ENCODE measurements around the gene TMEM132C. TPM values are rescaled to one million over a fixed set of nuclear protein-coding genes. Genes with fewer than 3 reads are reported as not detected.

Gene TMEM132C
- total RNA-seq, 1 experiment from 2014 or later, result not detected

DNA sequence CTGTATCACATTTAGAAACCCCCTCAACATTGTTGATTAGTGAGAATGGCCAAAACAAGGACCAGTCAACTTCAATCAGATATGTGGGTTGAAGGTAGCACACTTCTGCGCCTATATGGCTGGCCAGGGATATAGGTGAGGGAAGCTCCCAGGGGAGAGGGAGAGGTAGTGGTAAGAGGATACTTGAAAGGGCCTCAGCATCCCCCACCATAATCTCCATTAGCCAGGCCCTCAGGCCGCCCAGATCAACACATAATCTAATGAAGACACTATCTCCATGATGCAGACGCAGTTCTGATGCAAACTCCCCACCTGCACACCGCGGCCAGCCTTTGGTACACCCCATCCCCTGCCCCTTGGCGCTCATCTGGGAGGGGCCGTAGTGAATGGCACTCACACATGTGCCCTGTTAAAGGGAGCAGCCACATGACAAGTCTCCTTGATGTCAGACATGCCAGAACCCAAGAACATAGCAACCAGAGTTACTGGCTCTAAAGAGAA is 158.0 kb downstream of the TMEM132C start:
- TF ChIP-seq, protein P1, sequence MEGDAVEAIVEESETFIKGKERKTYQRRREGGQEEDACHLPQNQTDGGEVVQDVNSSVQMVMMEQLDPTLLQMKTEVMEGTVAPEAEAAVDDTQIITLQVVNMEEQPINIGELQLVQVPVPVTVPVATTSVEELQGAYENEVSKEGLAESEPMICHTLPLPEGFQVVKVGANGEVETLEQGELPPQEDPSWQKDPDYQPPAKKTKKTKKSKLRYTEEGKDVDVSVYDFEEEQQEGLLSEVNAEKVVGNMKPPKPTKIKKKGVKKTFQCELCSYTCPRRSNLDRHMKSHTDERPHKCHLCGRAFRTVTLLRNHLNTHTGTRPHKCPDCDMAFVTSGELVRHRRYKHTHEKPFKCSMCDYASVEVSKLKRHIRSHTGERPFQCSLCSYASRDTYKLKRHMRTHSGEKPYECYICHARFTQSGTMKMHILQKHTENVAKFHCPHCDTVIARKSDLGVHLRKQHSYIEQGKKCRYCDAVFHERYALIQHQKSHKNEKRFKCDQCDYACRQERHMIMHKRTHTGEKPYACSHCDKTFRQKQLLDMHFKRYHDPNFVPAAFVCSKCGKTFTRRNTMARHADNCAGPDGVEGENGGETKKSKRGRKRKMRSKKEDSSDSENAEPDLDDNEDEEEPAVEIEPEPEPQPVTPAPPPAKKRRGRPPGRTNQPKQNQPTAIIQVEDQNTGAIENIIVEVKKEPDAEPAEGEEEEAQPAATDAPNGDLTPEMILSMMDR (IDR thresholded peaks at IDR 0.05; ENCODE audit: unreplicated experiment), result no peak
- intact Hi-C loops (cut with micrococcal nuclease), result no loop called here
- no peaks in the 10 kb centered on the region for H3K4me1 Mint-ChIP-seq (ENCODE audit: insufficient read depth, unreplicated experiment)
- H3K36me3 Mint-ChIP-seq (ENCODE audit: insufficient read depth, unreplicated experiment), result no peaks in the 10 kb centered on the region
- no TSS peak for BruUV-seq (replicated peaks)
- ChIA-PET POLR2A (no interaction called here), CTCF (no interaction called here)
- no peak overlapping the region for H3K27ac Mint-ChIP-seq (ENCODE audit: low read depth, unreplicated experiment)
- no peak for DNase-seq (ENCODE audit: unreplicated experiment)
- peaks cover 33% of the 10 kb centered on the region for H3K9me3 Mint-ChIP-seq (ENCODE audit: unreplicated experiment)
- no peaks in the 10 kb centered on the region for H3K27me3 Mint-ChIP-seq (ENCODE audit: insufficient read depth, unreplicated experiment)
- H3K4me3 Mint-ChIP-seq (ENCODE audit: unreplicated experiment), result no peak overlapping the region

GRCh38 chr12:128425666-128426331 is 158.8 kb downstream of the TMEM132C start:
- H3K27ac Mint-ChIP-seq (ENCODE audit: low read depth, unreplicated experiment), result no peak overlapping the region
- H3K27me3 Mint-ChIP-seq (ENCODE audit: insufficient read depth, unreplicated experiment), result no peaks in the 10 kb centered on the region
- intact Hi-C loops (cut with micrococcal nuclease), result no loop called here
- no peak for DNase-seq (ENCODE audit: unreplicated experiment)
- H3K4me3 Mint-ChIP-seq (ENCODE audit: unreplicated experiment), result no peak overlapping the region
- TF ChIP-seq, protein P1 (IDR thresholded peaks at IDR 0.05; ENCODE audit: unreplicated experiment), result no peak
- no TSS peak for BruUV-seq (replicated peaks)
- no peaks in the 10 kb centered on the region for H3K4me1 Mint-ChIP-seq (ENCODE audit: insufficient read depth, unreplicated experiment)
- ChIA-PET POLR2A (no interaction called here), CTCF (no interaction called here)
- peaks cover 30% of the 10 kb centered on the region for H3K9me3 Mint-ChIP-seq (ENCODE audit: unreplicated experiment)
- H3K36me3 Mint-ChIP-seq (ENCODE audit: insufficient read depth, unreplicated experiment), result no peaks in the 10 kb centered on the region

DNA sequence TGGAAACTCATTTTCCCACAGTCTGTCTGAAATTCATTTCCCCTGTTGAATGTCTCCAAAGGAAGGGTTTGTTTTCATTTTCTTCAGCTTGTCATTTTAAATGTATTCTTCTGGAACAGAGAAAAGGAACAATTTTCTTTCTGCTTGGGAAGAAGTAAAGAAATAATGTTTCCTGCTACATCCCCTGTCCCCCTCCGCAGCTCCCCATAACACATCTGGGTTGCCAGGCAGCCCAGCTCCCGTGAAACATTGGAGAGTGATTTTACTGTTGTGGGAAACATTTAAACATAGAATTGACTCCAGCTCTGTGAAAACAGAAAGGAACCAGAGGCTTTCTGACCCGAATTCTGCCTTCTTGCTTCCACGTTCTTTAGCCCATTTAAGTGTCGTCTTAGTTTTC is 159.5 kb downstream of the TMEM132C start:
- ChIA-PET POLR2A (no interaction called here), CTCF (no interaction called here)
- Mint-ChIP-seq H3K4me1 (ENCODE audit: insufficient read depth, unreplicated experiment) (no peaks in the 10 kb centered on the region), H3K27ac (ENCODE audit: low read depth, unreplicated experiment) (no peak overlapping the region), H3K36me3 (ENCODE audit: insufficient read depth, unreplicated experiment) (no peaks in the 10 kb centered on the region), H3K4me3 (ENCODE audit: unreplicated experiment) (no peak overlapping the region), H3K9me3 (ENCODE audit: unreplicated experiment) (peaks cover 29% of the 10 kb centered on the region), H3K27me3 (ENCODE audit: insufficient read depth, unreplicated experiment) (no peaks in the 10 kb centered on the region)
- intact Hi-C loops (cut with micrococcal nuclease), result no loop called here
- TF ChIP-seq, protein P1 (IDR thresholded peaks at IDR 0.05; ENCODE audit: unreplicated experiment), result no peak
- no peak for DNase-seq (ENCODE audit: unreplicated experiment)
- BruUV-seq (replicated peaks), result no TSS peak

GRCh38 chr12:128439796-128440195 is 172.8 kb downstream of the TMEM132C start:
- ChIA-PET CTCF (no interaction called here), POLR2A (no interaction called here)
- no peaks in the 10 kb centered on the region for H3K4me1 Mint-ChIP-seq (ENCODE audit: insufficient read depth, unreplicated experiment)
- DNase-seq (ENCODE audit: unreplicated experiment), result no peak
- no peak overlapping the region for H3K4me3 Mint-ChIP-seq (ENCODE audit: unreplicated experiment)
- no peaks in the 10 kb centered on the region for H3K27me3 Mint-ChIP-seq (ENCODE audit: insufficient read depth, unreplicated experiment)
- peaks cover 5% of the 10 kb centered on the region for H3K36me3 Mint-ChIP-seq (ENCODE audit: insufficient read depth, unreplicated experiment)
- BruUV-seq (replicated peaks), result no TSS peak
- intact Hi-C loops (cut with micrococcal nuclease), result no loop called here
- no peak overlapping the region for H3K27ac Mint-ChIP-seq (ENCODE audit: low read depth, unreplicated experiment)
- H3K9me3 Mint-ChIP-seq (ENCODE audit: unreplicated experiment), result peaks cover 30% of the 10 kb centered on the region
- TF ChIP-seq, protein P1 (IDR thresholded peaks at IDR 0.05; ENCODE audit: unreplicated experiment), result no peak
